Peyer's patch (tissue), 4 donors: ENCODE measurements around the gene TSSK2. TPM values are rescaled to one million over a fixed set of nuclear protein-coding genes. Genes with fewer than 3 reads are reported as not detected.

ENCODE experiments used
- DNase-seq, 3 donors: peaks; one replicate each; pipeline ENCODE4 v3.0.0-alpha.2; 2017 to 2019
- H3K27ac ChIP-seq, 4 donors: fragments of 200-600 bp; sonication (generic); one replicate each; pipeline ENCODE4 v1.5.1; 2016 to 2019
- H3K27me3 ChIP-seq, 2 donors: fragments of 200-600 bp; sonication (generic); one replicate each; pipeline ENCODE4 v1.5.1; 2019
- H3K36me3 ChIP-seq, 3 donors: fragments of 200-600 bp; sonication (generic); one replicate each; pipeline ENCODE4 v1.5.1; 2016 to 2019
- H3K4me1 ChIP-seq, 4 donors: fragments of 200-600 bp; sonication (generic); one replicate each; pipeline ENCODE4 v1.5.1; 2016 to 2019
- H3K4me3 ChIP-seq, 4 donors: fragments of 200-600 bp; sonication (generic); 1 replicate in 3 of 4; 2 replicates in 1 of 4; pipeline ENCODE4 v1.5.1; 2016 to 2019; ENCODE audit warnings: mild to moderate bottlenecking in 1 of 4
- H3K9me3 ChIP-seq, 4 donors: fragments of 200-600 bp; sonication (generic); one replicate each; pipeline ENCODE4 v1.5.1; 2016 to 2019; ENCODE audit warnings: mild to moderate bottlenecking in 1 of 4
- CTCF ChIP-seq, 6 experiments: fragments of 450-650 bp in 4 of 6; fragments of 200-600 bp in 2 of 6; sonication (generic) in 1 of 6; IDR thresholded peaks; one replicate each; pipeline ENCODE4 v1.5.1; 2017 to 2019; ENCODE audit warnings: antibody characterized with exemption in 6 of 6, mild to moderate bottlenecking in 3 of 6, moderate library complexity in 1 of 6
- POLR2A ChIP-seq, 2 donors: fragments of 450-650 bp; IDR thresholded peaks; one replicate each; pipeline ENCODE4 v1.5.1; 2017; ENCODE audit warnings: antibody characterized with exemption in 2 of 2, mild to moderate bottlenecking in 2 of 2, moderate library complexity in 2 of 2
- total RNA-seq, 4 donors: library from RNA; depleted of rRNA; stranded (reverse); fragments of >200 nt; gene quantifications; one replicate each; pipeline ENCODE4 v1.1.0, GENCODE V29; 2016

The TSSK2 gene
- total RNA-seq, 4 donors from 2014 or later, result 0.85 TPM; not detected in 3

GRCh38 chr22:19138217-19139000, 7.3 kb downstream of the TSSK2 start:
- DNase-seq, result no peak
- no peaks in the 10 kb centered on the region for H3K27me3 ChIP-seq
- H3K27ac ChIP-seq, result no peak overlapping the region
- no peaks in the 10 kb centered on the region for H3K9me3 ChIP-seq
- H3K4me1 ChIP-seq, result peaks cover 0 to 2% (median under 1%) of the 10 kb centered on the region in 4 donors
- H3K36me3 ChIP-seq, result peaks cover 0 to 82% (median 0%) of the 10 kb centered on the region in 3 donors
- TF ChIP-seq CTCF (IDR thresholded peaks at IDR 0.05) (no peak), POLR2A (IDR thresholded peaks at IDR 0.05) (no peak)
- no peak overlapping the region for H3K4me3 ChIP-seq

GRCh38 chr22:19139001-19139356, 7.9 kb downstream of the TSSK2 start:
- Histone ChIP-seq H3K27ac (no peak overlapping the region), H3K4me1 (peaks cover 0 to 7% (median 6%) of the 10 kb centered on the region in 4 donors), H3K27me3 (no peaks in the 10 kb centered on the region), H3K9me3 (no peaks in the 10 kb centered on the region), H3K36me3 (peaks cover 0 to 77% (median 0%) of the 10 kb centered on the region in 3 donors), H3K4me3 (no peak overlapping the region)
- no peak for DNase-seq
- TF ChIP-seq CTCF (IDR thresholded peaks at IDR 0.05) (no peak), POLR2A (IDR thresholded peaks at IDR 0.05) (no peak)

GRCh38 chr22:19139974-19140373, 8.9 kb downstream of the TSSK2 start:
- Histone ChIP-seq H3K4me3 (no peak overlapping the region), H3K27me3 (no peaks in the 10 kb centered on the region), H3K27ac (no peak overlapping the region), H3K4me1 (peaks cover 0 to 8% (median 7%) of the 10 kb centered on the region in 4 donors), H3K36me3 (peaks cover 0 to 67% (median 0%) of the 10 kb centered on the region in 3 donors), H3K9me3 (no peaks in the 10 kb centered on the region)
- TF ChIP-seq POLR2A (IDR thresholded peaks at IDR 0.05) (no peak), CTCF (IDR thresholded peaks at IDR 0.05) (no peak)
- no peak for DNase-seq

- H3K27ac ChIP-seq, result no peak overlapping the region
- TF ChIP-seq CTCF (IDR thresholded peaks at IDR 0.05) (no peak), POLR2A (IDR thresholded peaks at IDR 0.05) (no peak)
- no peak for DNase-seq
- no peak overlapping the region for H3K4me3 ChIP-seq
- H3K4me1 ChIP-seq, result peaks cover 0 to 8% (median 7%) of the 10 kb centered on the region in 4 donors
- H3K36me3 ChIP-seq, result peaks cover 0 to 52% (median 0%) of the 10 kb centered on the region in 3 donors
- H3K27me3 ChIP-seq, result no peaks in the 10 kb centered on the region
- H3K9me3 ChIP-seq, result no peaks in the 10 kb centered on the region
Measured at GRCh38 chr22:19142394-19142793, 11.3 kb downstream of the TSSK2 start.

GRCh38 chr22:19143212-19143611, 12.1 kb downstream of the TSSK2 start:
- peaks cover 0 to 44% (median 0%) of the 10 kb centered on the region in 3 donors for H3K36me3 ChIP-seq
- H3K4me3 ChIP-seq, result no peak overlapping the region

More at GRCh38 chr22:19143212-19143611, 12.1 kb downstream of the TSSK2 start:
- TF ChIP-seq CTCF (IDR thresholded peaks at IDR 0.05), result no peak
- TF ChIP-seq POLR2A (IDR thresholded peaks at IDR 0.05), result no peak
- no peak overlapping the region for H3K27ac ChIP-seq
- H3K4me1 ChIP-seq, result peaks cover 0 to 8% (median 7%) of the 10 kb centered on the region in 4 donors
- H3K9me3 ChIP-seq, result no peaks in the 10 kb centered on the region
- no peak for DNase-seq
- H3K27me3 ChIP-seq, result no peaks in the 10 kb centered on the region
